Peyer's patch (tissue), 4 donors: ENCODE results near the gene MYMK. TPM values are rescaled to one million over a fixed set of nuclear protein-coding genes. Genes with fewer than 3 reads are reported as not detected.
A peak's percentile ranks its signal among the peaks of the same experiment; 100 is the strongest.

ENCODE experiments used
- DNase-seq, 3 donors: peaks; one replicate each; pipeline ENCODE4 v3.0.0-alpha.2; 2017 to 2019
- H3K27ac ChIP-seq, 4 donors: fragments of 200-600 bp; sonication (generic); one replicate each; pipeline ENCODE4 v1.5.1; 2016 to 2019
- H3K27me3 ChIP-seq, 2 donors: fragments of 200-600 bp; sonication (generic); one replicate each; pipeline ENCODE4 v1.5.1; 2019
- H3K36me3 ChIP-seq, 3 donors: fragments of 200-600 bp; sonication (generic); one replicate each; pipeline ENCODE4 v1.5.1; 2016 to 2019
- H3K4me1 ChIP-seq, 4 donors: fragments of 200-600 bp; sonication (generic); one replicate each; pipeline ENCODE4 v1.5.1; 2016 to 2019
- H3K4me3 ChIP-seq, 4 donors: fragments of 200-600 bp; sonication (generic); 1 replicate in 3 of 4; 2 replicates in 1 of 4; pipeline ENCODE4 v1.5.1; 2016 to 2019; ENCODE audit warnings: mild to moderate bottlenecking in 1 of 4
- H3K9me3 ChIP-seq, 4 donors: fragments of 200-600 bp; sonication (generic); one replicate each; pipeline ENCODE4 v1.5.1; 2016 to 2019; ENCODE audit warnings: mild to moderate bottlenecking in 1 of 4
- CTCF ChIP-seq, 6 experiments: fragments of 450-650 bp in 4 of 6; fragments of 200-600 bp in 2 of 6; sonication (generic) in 1 of 6; IDR thresholded peaks; one replicate each; pipeline ENCODE4 v1.5.1; 2017 to 2019; ENCODE audit warnings: antibody characterized with exemption in 6 of 6, mild to moderate bottlenecking in 3 of 6, moderate library complexity in 1 of 6
- POLR2A ChIP-seq, 2 donors: fragments of 450-650 bp; IDR thresholded peaks; one replicate each; pipeline ENCODE4 v1.5.1; 2017; ENCODE audit warnings: antibody characterized with exemption in 2 of 2, mild to moderate bottlenecking in 2 of 2, moderate library complexity in 2 of 2
- total RNA-seq, 4 donors: library from RNA; depleted of rRNA; stranded (reverse); fragments of >200 nt; gene quantifications; one replicate each; pipeline ENCODE4 v1.1.0, GENCODE V29; 2016

The MYMK gene
- total RNA-seq, 4 donors from 2014 or later = not detected

GRCh38 chr9:133491656-133491925, 33.2 kb downstream of the MYMK start:
- Histone ChIP-seq H3K27me3 (no peaks in the 10 kb centered on the region), H3K36me3 (no peaks in the 10 kb centered on the region), H3K4me1 (no peaks in the 10 kb centered on the region), H3K9me3 (no peaks in the 10 kb centered on the region), H3K27ac (peak overlapping the region; percentile 13 to 68 (median 28)), H3K4me3 (no peak overlapping the region)
- no peak for DNase-seq
- no peak for TF ChIP-seq CTCF (IDR thresholded peaks at IDR 0.05)

- peak overlapping the region in 1 of 4 donors; percentile 30 for H3K27ac ChIP-seq
- peaks cover 0 to 2% (median 0%) of the 10 kb centered on the region in 4 donors for H3K4me1 ChIP-seq
- H3K9me3 ChIP-seq = no peaks in the 10 kb centered on the region
- H3K27me3 ChIP-seq = no peaks in the 10 kb centered on the region
- TF ChIP-seq CTCF (IDR thresholded peaks at IDR 0.05) (no peak), POLR2A (IDR thresholded peaks at IDR 0.05) (no peak)
- H3K4me3 ChIP-seq = no peak overlapping the region
- DNase-seq = no peak
- no peaks in the 10 kb centered on the region for H3K36me3 ChIP-seq
These were observed 33.7 kb downstream of the MYMK start for GRCh38 chr9:133490865-133491655.

- H3K27ac ChIP-seq = no peak overlapping the region
- H3K4me1 ChIP-seq = peaks cover 0 to 6% (median 0%) of the 10 kb centered on the region in 4 donors
- no peaks in the 10 kb centered on the region for H3K27me3 ChIP-seq
- TF ChIP-seq POLR2A (IDR thresholded peaks at IDR 0.05) (no peak), CTCF (IDR thresholded peaks at IDR 0.05) (no peak)
- no peak for DNase-seq
- no peaks in the 10 kb centered on the region for H3K36me3 ChIP-seq
- no peak overlapping the region for H3K4me3 ChIP-seq
- no peaks in the 10 kb centered on the region for H3K9me3 ChIP-seq
These were observed 34.5 kb downstream of the MYMK start for GRCh38 chr9:133490201-133490681.

- no peak for TF ChIP-seq CTCF (IDR thresholded peaks at IDR 0.05)
- no peak for TF ChIP-seq POLR2A (IDR thresholded peaks at IDR 0.05)
- no peaks in the 10 kb centered on the region for H3K36me3 ChIP-seq
- no peaks in the 10 kb centered on the region for H3K27me3 ChIP-seq
- H3K9me3 ChIP-seq = no peaks in the 10 kb centered on the region
- H3K4me3 ChIP-seq = no peak overlapping the region
- no peak overlapping the region for H3K27ac ChIP-seq
- peaks cover 0 to 6% (median 0%) of the 10 kb centered on the region in 4 donors for H3K4me1 ChIP-seq
- DNase-seq = no peak
These were observed 35.2 kb downstream of the MYMK start for GRCh38 chr9:133489253-133490190.

- no peak for TF ChIP-seq CTCF (IDR thresholded peaks at IDR 0.05)
- no peak for TF ChIP-seq POLR2A (IDR thresholded peaks at IDR 0.05)
- Histone ChIP-seq H3K4me1 (peaks cover 0 to 6% (median 0%) of the 10 kb centered on the region in 4 donors), H3K27ac (no peak overlapping the region), H3K9me3 (no peaks in the 10 kb centered on the region), H3K4me3 (no peak overlapping the region), H3K36me3 (no peaks in the 10 kb centered on the region), H3K27me3 (no peaks in the 10 kb centered on the region)
- no peak for DNase-seq
These were observed 36.0 kb downstream of the MYMK start for GRCh38 chr9:133488686-133489252.
